ENCODE measurements around the gene NMD3. TPM values are rescaled to one million over a fixed set of nuclear protein-coding genes. Genes with fewer than 3 reads are reported as not detected.
"Not testable (repeated sequence)": the region's sequence is repeated elsewhere in the genome, so short reads cannot be mapped to it uniquely, and the experiment has no call there.

The NMD3 gene
- total RNA-seq, 4 donors from 2014 or later: 22.9 to 36.5 (median 29.4) TPM

DNA sequence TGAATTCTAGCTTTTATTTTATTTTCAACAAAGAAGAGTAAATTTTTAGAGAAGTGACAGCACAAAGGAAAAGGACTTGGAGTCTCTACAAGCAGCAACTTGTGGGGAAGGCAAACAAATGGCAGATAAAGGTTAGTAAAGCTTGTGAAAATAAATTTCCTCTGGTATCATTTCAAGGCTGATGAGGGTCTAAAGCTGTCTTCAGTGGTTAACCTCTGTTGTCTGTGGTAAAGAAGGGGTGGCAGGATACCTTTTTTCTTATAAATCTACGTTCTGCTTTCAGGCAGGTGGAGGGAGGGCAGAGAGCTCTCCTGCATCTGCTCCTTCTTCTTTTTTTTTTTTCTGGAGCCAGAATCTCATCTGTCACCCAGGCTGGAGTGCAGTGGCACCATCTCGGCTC lies 50.5 kb downstream of the NMD3 start:
- Histone ChIP-seq H3K27ac (no peak overlapping the region), H3K27me3 (no peaks in the 10 kb centered on the region), H3K36me3 (no peaks in the 10 kb centered on the region)

DNA sequence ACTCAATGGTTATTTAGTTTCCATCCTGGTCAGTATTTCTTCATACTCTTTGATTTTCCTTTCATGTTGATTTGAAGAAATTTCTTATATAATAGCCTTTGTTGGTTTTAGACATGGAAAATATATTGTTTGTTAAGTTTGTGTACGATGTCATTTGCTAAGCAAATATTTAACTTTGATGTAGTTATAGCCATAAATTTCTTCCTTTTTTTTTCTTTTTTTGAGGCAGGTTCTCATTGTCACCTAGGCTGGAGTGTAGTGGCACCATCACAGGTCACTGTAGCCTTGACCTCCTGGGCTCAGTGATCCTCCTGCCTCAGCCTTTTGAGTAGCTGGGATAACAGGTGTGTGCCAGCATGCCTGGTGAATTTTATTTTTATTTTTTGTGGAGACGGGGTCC lies 51.4 kb downstream of the NMD3 start:
- no peaks in the 10 kb centered on the region for H3K4me1 ChIP-seq
- no peak overlapping the region for H3K27ac ChIP-seq
- no peaks in the 10 kb centered on the region for H3K27me3 ChIP-seq
- TF ChIP-seq POLR2A (IDR thresholded peaks at IDR 0.05): no peak
- TF ChIP-seq, protein P1, sequence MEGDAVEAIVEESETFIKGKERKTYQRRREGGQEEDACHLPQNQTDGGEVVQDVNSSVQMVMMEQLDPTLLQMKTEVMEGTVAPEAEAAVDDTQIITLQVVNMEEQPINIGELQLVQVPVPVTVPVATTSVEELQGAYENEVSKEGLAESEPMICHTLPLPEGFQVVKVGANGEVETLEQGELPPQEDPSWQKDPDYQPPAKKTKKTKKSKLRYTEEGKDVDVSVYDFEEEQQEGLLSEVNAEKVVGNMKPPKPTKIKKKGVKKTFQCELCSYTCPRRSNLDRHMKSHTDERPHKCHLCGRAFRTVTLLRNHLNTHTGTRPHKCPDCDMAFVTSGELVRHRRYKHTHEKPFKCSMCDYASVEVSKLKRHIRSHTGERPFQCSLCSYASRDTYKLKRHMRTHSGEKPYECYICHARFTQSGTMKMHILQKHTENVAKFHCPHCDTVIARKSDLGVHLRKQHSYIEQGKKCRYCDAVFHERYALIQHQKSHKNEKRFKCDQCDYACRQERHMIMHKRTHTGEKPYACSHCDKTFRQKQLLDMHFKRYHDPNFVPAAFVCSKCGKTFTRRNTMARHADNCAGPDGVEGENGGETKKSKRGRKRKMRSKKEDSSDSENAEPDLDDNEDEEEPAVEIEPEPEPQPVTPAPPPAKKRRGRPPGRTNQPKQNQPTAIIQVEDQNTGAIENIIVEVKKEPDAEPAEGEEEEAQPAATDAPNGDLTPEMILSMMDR (IDR thresholded peaks at IDR 0.05): no peak
- H3K4me3 ChIP-seq: no peak overlapping the region
- H3K9me3 ChIP-seq: no peaks in the 10 kb centered on the region
- no peaks in the 10 kb centered on the region for H3K36me3 ChIP-seq
- DNase-seq: no peak

More for the DNA sequence above, 50.5 kb downstream of the NMD3 start:
- TF ChIP-seq POLR2A (IDR thresholded peaks at IDR 0.05): no peak
- TF ChIP-seq, protein P1 (IDR thresholded peaks at IDR 0.05): no peak
- H3K9me3 ChIP-seq: no peaks in the 10 kb centered on the region
- no peak for DNase-seq
- no peaks in the 10 kb centered on the region for H3K4me1 ChIP-seq
- no peak overlapping the region for H3K4me3 ChIP-seq

DNA sequence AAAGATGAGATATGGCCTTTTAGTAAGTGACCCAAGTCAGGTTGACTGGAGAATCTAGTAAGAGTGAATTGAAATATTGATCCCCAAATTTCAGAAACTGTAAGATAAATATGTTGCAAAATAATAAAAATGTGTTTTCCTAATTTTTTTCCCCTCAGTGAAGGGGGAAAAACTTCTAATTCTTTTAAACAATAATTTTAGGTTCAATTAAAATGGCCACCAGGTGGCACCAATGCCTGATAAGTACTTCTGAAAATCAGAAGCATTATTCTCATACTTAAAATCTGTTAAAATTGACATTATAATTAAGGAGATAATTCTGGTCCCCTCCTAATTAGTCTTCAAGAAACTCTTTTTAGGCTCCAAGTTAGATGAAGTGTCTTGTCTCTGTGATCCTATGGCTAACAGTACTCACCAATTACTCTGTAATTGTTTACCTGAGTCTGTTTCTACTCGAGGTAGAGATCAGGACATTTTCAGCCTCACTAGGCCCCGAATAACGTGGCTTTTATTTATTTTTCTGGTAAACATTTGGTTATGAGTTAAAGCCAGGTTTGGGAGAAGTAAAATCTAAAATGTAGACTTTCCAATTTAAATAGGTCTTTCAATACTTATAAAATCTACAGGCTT lies 52.6 kb downstream of the NMD3 start:
- Histone ChIP-seq H3K27me3 (no peaks in the 10 kb centered on the region), H3K27ac (no peak overlapping the region), H3K36me3 (no peaks in the 10 kb centered on the region), H3K4me3 (no peak overlapping the region), H3K9me3 (no peaks in the 10 kb centered on the region), H3K4me1 (no peaks in the 10 kb centered on the region)
- no peak for DNase-seq
- TF ChIP-seq POLR2A (IDR thresholded peaks at IDR 0.05): no peak
- TF ChIP-seq, protein P1 (IDR thresholded peaks at IDR 0.05): peak; percentile 16 to 56 (median 51)

DNA sequence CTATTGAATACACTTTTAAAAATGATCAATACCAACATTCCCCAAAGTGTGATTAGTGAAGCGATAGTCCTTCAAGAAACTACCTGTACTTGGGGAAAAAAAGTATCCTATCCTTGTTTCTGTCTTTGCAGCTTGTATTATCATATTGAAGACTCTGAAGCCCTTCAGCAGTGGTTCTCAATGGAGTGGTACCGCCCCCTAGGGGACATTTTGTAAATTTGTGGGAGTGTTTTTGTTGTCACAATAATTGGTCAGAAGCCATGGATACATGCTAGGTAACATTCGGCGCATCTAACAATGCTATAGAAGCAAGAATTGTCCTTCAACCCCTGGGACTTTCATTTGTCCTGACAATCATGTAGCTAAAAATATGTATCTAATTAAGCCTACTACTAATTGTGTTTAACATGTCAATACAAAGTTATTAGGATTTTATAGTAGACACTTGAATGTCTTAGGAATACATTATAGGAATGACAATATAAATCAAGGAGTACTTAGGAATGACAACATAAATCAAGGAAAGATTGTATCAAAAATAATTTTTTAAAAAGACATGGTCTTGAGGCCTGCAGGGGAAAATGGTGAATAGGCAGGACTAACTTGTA lies 53.7 kb downstream of the NMD3 start:
- Histone ChIP-seq H3K27me3 (no peaks in the 10 kb centered on the region), H3K36me3 (no peaks in the 10 kb centered on the region), H3K4me1 (no peaks in the 10 kb centered on the region), H3K27ac (no peak overlapping the region), H3K4me3 (no peak overlapping the region), H3K9me3 (peaks cover 0 to 5% (median 0%) of the 10 kb centered on the region in 4 donors)
- TF ChIP-seq, protein P1 (IDR thresholded peaks at IDR 0.05): peak; percentile 4 to 61 (median 44)
- no peak for TF ChIP-seq POLR2A (IDR thresholded peaks at IDR 0.05)
- peak in 1 of 3 donors; percentile 75 for DNase-seq

DNA sequence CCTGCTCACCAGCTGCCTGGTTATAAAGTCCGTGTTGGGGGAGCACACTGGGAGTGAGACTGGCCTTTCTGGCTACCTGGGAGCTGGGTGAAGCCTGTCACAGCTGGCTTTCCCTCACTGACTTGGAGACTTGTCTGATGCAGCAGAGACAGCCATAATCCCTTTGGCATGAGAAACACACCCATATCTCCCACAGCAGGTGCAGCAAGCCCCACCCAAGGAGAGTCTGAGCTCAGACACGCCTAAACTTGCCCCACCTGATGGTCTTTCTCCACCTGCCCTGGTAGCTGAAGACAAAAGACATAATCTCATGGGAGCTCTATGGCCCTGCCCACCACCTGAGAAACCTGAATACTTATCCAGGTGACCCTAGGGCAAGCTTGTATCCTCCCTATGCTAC lies 54.8 kb downstream of the NMD3 start:
- Histone ChIP-seq H3K4me1 (no peaks in the 10 kb centered on the region), H3K4me3 (no peak overlapping the region), H3K9me3 (peaks cover 0 to 5% (median 0%) of the 10 kb centered on the region in 4 donors), H3K27ac (no peak overlapping the region), H3K36me3 (no peaks in the 10 kb centered on the region), H3K27me3 (no peaks in the 10 kb centered on the region)
- no peak for TF ChIP-seq POLR2A (IDR thresholded peaks at IDR 0.05)
- peak in 1 of 3 donors; percentile 45 for DNase-seq

DNA sequence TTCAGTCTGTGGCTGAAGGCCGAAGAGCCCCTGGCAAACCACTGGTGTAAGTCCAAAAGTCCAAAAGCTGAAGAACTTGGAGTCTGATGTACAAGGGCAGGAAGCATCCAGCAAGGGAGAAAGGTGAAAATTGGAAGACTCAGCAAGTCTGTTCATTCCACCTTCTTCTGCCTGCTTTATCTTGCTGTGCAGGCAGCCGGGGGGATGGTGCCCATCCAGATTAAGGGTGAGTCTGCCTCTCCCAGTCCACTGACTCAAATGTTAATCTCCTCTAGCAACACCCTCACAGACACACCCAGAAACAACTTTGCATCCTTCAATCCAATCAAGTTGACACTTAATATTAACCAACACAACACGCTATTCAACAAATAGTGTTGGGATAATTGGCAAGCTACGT lies 61.3 kb downstream of the NMD3 start:
- not testable (repeated sequence) for H3K27me3 ChIP-seq, H3K4me3 ChIP-seq, H3K9me3 ChIP-seq, DNase-seq, H3K27ac ChIP-seq, H3K36me3 ChIP-seq, H3K4me1 ChIP-seq

Measured in Peyer's patch (tissue), 4 donors.